ENCODE measurements around the gene TBCK.

TBCK gene

GRCh38 chr4:106264331-106264728 lies 51.7 kb downstream of the TBCK start:
- H3K27ac ChIP-seq, result no peak overlapping the region
- no peak for TF ChIP-seq ZFX (IDR thresholded peaks at IDR 0.05)
- TF ChIP-seq, protein P1, sequence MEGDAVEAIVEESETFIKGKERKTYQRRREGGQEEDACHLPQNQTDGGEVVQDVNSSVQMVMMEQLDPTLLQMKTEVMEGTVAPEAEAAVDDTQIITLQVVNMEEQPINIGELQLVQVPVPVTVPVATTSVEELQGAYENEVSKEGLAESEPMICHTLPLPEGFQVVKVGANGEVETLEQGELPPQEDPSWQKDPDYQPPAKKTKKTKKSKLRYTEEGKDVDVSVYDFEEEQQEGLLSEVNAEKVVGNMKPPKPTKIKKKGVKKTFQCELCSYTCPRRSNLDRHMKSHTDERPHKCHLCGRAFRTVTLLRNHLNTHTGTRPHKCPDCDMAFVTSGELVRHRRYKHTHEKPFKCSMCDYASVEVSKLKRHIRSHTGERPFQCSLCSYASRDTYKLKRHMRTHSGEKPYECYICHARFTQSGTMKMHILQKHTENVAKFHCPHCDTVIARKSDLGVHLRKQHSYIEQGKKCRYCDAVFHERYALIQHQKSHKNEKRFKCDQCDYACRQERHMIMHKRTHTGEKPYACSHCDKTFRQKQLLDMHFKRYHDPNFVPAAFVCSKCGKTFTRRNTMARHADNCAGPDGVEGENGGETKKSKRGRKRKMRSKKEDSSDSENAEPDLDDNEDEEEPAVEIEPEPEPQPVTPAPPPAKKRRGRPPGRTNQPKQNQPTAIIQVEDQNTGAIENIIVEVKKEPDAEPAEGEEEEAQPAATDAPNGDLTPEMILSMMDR (conservative IDR thresholded peaks at IDR 0.05), result no peak

DNA sequence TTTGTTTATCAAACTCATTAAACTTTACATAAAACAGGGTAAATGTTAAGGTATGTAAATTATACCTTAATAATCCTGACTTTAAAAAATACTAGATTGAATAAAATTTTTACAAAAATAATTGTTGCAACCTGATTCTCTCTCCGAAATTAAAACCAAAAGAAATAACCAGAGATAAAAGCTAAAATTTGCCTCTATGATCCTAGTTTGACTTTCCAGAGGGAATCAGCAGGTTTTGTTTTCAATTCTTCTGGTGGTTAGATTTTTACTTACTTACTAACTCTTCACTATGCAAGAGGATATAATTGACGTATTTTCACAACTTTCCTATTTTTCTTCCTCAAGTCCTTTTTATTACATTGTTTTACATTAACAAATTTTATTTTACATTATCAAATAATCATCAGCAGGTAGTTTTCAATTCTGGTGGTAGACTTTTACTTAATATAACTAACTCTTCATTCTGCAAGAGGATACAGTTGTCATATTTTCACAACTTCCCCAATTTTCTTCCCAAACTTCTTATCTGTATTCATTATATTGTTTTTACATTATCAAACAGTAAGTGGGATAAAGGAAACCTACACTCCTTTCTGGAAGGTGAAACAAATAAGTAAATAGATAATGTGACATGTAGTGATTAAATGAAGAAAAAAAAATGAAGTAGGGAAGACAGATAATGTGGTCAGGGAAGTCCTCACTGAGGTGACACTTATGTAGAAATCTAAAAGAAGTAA lies 52.2 kb downstream of the TBCK start:
- no peak overlapping the region for H3K27ac ChIP-seq
- no peak for TF ChIP-seq ZFX (IDR thresholded peaks at IDR 0.05)

DNA sequence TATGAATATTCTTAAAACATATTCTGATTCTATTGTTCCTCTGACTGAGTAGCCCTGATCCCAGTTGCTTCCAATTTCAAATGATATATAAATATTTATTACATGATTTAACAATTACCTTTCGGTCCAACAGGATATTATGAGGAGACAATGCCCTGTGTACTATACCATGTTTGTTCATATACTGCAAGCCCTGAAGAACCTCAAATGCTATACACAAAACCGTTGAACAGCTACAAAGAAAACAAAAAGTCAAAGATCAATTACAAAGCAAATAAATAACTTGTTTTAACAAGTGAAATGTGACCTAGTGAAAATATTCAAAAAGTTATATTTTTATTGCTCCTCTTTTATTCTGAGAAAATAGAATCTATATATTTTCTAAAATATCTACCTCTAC lies 54.0 kb downstream of the TBCK start:
- H3K27ac ChIP-seq, result no peak overlapping the region
- no peak for TF ChIP-seq ZFX (IDR thresholded peaks at IDR 0.05)

DNA sequence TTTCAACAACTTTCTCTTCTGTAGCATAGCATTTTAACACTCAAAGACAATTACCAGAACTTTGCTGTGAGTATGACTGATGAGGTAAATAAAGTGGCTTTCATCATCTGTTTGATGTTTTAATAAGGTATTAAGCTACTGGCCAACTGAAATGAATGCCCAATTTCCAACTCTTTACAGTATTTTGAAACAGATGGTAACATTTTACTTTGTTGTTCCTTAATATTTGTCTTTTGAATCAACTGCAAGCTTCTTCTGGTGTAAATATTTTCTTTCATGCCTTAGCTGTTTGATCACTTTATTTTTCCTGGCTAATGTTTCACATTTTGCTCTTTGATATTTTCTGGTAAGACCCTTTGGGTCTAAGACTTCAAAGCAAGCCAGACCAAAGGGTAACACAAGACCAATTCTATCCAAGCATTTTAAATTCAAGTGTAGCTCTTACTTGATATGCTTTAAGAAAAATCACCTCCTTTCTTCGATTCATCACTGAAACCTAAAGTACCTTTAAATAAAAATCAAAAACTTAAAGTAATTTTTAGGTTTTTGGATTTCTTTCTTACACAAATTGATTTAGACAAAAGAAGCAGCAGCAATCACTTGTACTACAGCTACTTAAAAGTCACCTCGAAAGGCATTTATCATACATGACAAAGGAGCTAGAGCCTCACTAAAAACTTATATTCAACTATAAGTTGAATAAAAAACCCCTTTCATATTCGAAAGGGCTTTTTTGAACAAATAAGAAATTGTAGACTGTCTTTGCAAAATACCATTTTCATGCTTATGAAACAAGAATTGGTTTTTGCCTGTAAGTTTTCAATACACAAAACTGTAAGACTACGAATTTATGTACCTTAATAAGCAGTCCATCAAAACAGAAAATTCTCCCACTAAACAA lies 57.6 kb downstream of the TBCK start:
- no peak for TF ChIP-seq ZFX (IDR thresholded peaks at IDR 0.05)
- no peak overlapping the region for H3K27ac ChIP-seq

DNA sequence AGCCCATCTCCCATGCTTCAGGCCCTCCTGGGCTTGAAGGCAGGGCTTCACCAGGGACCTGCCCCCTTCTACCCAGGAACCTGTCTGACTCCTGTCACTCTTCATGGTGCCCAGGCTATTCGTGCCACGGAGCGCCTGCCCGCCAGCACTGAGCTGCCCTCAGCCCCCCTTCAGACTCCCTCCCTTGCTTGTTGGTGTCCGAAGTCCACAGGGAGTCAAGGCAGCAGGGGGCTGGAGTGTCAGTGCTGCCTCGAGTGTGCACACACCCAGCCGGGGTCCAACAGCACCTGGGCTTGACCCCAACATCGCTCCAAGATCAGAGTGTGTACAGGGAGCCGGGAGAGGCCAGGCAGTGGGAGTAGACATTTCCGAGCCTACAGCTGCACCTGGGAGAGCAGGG lies 59.8 kb downstream of the TBCK start:
- TF ChIP-seq ZFX (IDR thresholded peaks at IDR 0.05), result no peak
- TF ChIP-seq, protein P1 (conservative IDR thresholded peaks at IDR 0.05), result no peak
- H3K27ac ChIP-seq, result no peak overlapping the region

GRCh38 chr4:106255195-106255594 lies 60.8 kb downstream of the TBCK start:
- H3K27ac ChIP-seq, result no peak overlapping the region
- TF ChIP-seq, protein P1 (conservative IDR thresholded peaks at IDR 0.05), result no peak
- TF ChIP-seq ZFX (IDR thresholded peaks at IDR 0.05), result no peak

- no peak overlapping the region for H3K27ac ChIP-seq
- TF ChIP-seq, protein P1 (conservative IDR thresholded peaks at IDR 0.05), result no peak
Observed at GRCh38 chr4:106253364-106254129, 62.5 kb downstream of the TBCK start.

DNA sequence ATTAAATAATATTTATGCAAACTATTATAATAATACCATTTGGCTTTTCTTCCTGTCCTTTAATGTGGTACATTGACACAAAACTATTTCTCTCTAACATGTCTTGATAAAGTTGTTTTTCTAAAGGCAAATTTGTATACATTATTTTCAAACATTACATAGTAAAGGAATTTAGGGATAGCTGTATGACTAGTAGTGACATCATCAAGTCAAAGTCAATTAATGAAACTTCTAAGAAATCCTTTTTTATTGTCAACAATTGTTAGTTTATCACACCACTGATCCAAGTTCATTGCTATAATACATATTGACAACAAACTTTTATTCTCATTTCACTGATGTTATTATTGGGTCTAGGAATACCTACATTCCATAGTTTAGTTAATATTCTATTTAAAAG lies 68.4 kb downstream of the TBCK start:
- TF ChIP-seq, protein P1 (conservative IDR thresholded peaks at IDR 0.05), result no peak
- no peak for TF ChIP-seq ZFX (IDR thresholded peaks at IDR 0.05)
- no peak overlapping the region for H3K27ac ChIP-seq
